HepG2 (cell line): Measurements from ENCODE around the gene NAALAD2. TPM values are rescaled to one million over a fixed set of nuclear protein-coding genes. Genes with fewer than 3 reads are reported as not detected.

Experiments used
- ATAC-seq: fragments of 200-7000 bp; cut with Tn5 transposase; 3 replicates; pipeline ENCODE4 v1.9.1; 2020; ENCODE audit warnings: mild to moderate bottlenecking, moderate library complexity
- BruUV-seq: library from RNA; stranded (reverse); fragments of 400-500 nt; replicated peaks from 2 replicates; lab custom pipeline; 2021; lab: Mats Ljungman, UMichigan
- CTCF ChIA-PET: fragments of 300-600 bp; formaldehyde crosslinking; extraction: SDS; loops from one replicate; lab custom pipeline; 2021; ENCODE audit warnings: low total read pairs, inconsistent platforms, low intra/inter-chr PET ratio; lab: Yijun Ruan, JAX
- POLR2A ChIA-PET: fragments of 350-600 bp; sonication (Branson Sonifier 250); formaldehyde crosslinking; loops from one replicate; lab custom pipeline; 2020; ENCODE audit warnings: antibody characterized with exemption, inconsistent platforms; lab: Yijun Ruan, JAX
- DNase-seq: peaks from one replicate; pipeline ENCODE4 v3.0.0-alpha.2; 2015; ENCODE audit warnings: low spot score
- FAIRE-seq: peaks from 3 replicates; lab custom pipeline; 2011; peaks lifted over from hg19 to GRCh38; lab: Jason Lieb, UNC
- H2AFZ ChIP-seq: one replicate; pipeline ENCODE4 v1.6.1; 2011; ENCODE audit warnings: low read length, inconsistent platforms
- H3K27ac ChIP-seq: fragments of 300-600 bp; 3 replicates; pipeline ENCODE4 v1.8.0; 2011; ENCODE audit warnings: mixed run types, mild to moderate bottlenecking, mixed read lengths, low read length, inconsistent platforms; ENCODE audit not compliant: insufficient read depth; ENCODE audit errors: extremely low read length
- H3K27me3 ChIP-seq, 2 experiments: fragments of 200-600 bp in 1 of 2; 2 replicates in 1 of 2; 3 replicates in 1 of 2; pipeline versions ENCODE4 v1.6.0 to v1.8.0; 2011; ENCODE audit warnings: low read length in 2 of 2, mild to moderate bottlenecking in 2 of 2, moderate library complexity in 2 of 2, inconsistent platforms in 1 of 2; ENCODE audit not compliant: insufficient read depth in 2 of 2, control insufficient read depth in 1 of 2
- H3K36me3 ChIP-seq, 2 experiments: fragments of 200-600 bp in 1 of 2; replicated peaks in 1 of 2; 2 replicates in 1 of 2; 3 replicates in 1 of 2; pipeline versions ENCODE4 v1.5.1 to v1.8.0; 2011; ENCODE audit warnings: low read length in 2 of 2, inconsistent platforms in 1 of 2; ENCODE audit not compliant: insufficient read depth in 2 of 2, control insufficient read depth in 1 of 2
- H3K4me1 ChIP-seq: 2 replicates; pipeline ENCODE4 v1.5.1; 2012; ENCODE audit warnings: low read length, inconsistent platforms; ENCODE audit not compliant: insufficient read depth
- H3K4me2 ChIP-seq: 2 replicates; pipeline ENCODE4 v1.6.0; 2011; ENCODE audit warnings: low read depth, low read length, inconsistent platforms
- H3K4me3 ChIP-seq, 3 experiments: fragments of 200-600 bp in 1 of 3; sonication (generic), shearing (Covaris generic) in 1 of 3; replicated peaks in 1 of 3; 2 replicates each; pipeline ENCODE4 v1.5.1; 2011 to 2016; ENCODE audit warnings: low read length in 3 of 3, inconsistent platforms in 2 of 3, low read depth in 2 of 3, mild to moderate bottlenecking in 2 of 3, control low read depth in 1 of 3, mixed read lengths in 1 of 3; ENCODE audit not compliant: insufficient read depth in 1 of 3
- H3K79me2 ChIP-seq: one replicate; pipeline ENCODE4 v1.6.1; 2011; ENCODE audit warnings: low read length, inconsistent platforms; ENCODE audit not compliant: insufficient read depth
- H3K9ac ChIP-seq: 2 replicates; pipeline ENCODE4 v1.6.0; 2011; ENCODE audit warnings: mild to moderate bottlenecking, low read depth, low read length, inconsistent platforms; ENCODE audit not compliant: insufficient read depth
- H3K9me3 ChIP-seq: 2 replicates; pipeline ENCODE4 v1.5.1; 2012; ENCODE audit warnings: mild to moderate bottlenecking, low read length
- H4K20me1 ChIP-seq: 2 replicates; pipeline ENCODE4 v1.6.0; 2011; ENCODE audit warnings: inconsistent platforms, mild to moderate bottlenecking, low read length, moderate library complexity; ENCODE audit not compliant: insufficient read depth
- ARID2 ChIP-seq: sonication (generic); formaldehyde crosslinking; IDR thresholded peaks from 2 replicates; pipeline ENCODE4 v1.8.1; 2022; ENCODE audit warnings: mild to moderate bottlenecking, missing genetic modification reagents, borderline replicate concordance
- ATF7 ChIP-seq, 2 experiments: fragments of 450-650 bp in 1 of 2; sonication (generic) in 1 of 2; formaldehyde crosslinking in 1 of 2; IDR thresholded peaks; 2 replicates each; pipeline versions ENCODE4 v1.4.0 to v1.6.1; 2016 to 2020; ENCODE audit warnings: antibody characterized with exemption in 1 of 2, mild to moderate bottlenecking in 1 of 2, missing genetic modification reagents in 1 of 2
- CHCHD3 ChIP-seq: sonication (generic); formaldehyde crosslinking; IDR thresholded peaks from 2 replicates; pipeline ENCODE4 v1.8.0; 2022; ENCODE audit warnings: mild to moderate bottlenecking, missing genetic modification reagents, moderate library complexity
- MEIS1 ChIP-seq: sonication (generic); formaldehyde crosslinking; IDR thresholded peaks from 2 replicates; pipeline ENCODE4 v1.9.0; 2021; ENCODE audit warnings: mild to moderate bottlenecking, missing genetic modification reagents, moderate library complexity, borderline replicate concordance
- NPAS2 ChIP-seq: sonication (generic); formaldehyde crosslinking; IDR thresholded peaks from 2 replicates; pipeline ENCODE4 v1.8.0; 2022; ENCODE audit warnings: mild to moderate bottlenecking, missing genetic modification reagents, borderline replicate concordance
- PITX1 ChIP-seq: sonication (generic); formaldehyde crosslinking; IDR thresholded peaks from 2 replicates; pipeline ENCODE4 v1.5.1; 2020; ENCODE audit warnings: mild to moderate bottlenecking, missing genetic modification reagents
- RARA ChIP-seq: IDR thresholded peaks from 2 replicates; pipeline ENCODE4 v1.6.1; 2016; ENCODE audit warnings: missing genetic modification reagents, missing compliant biosample characterization
- SMYD3 ChIP-seq: sonication (generic); formaldehyde crosslinking; IDR thresholded peaks from 2 replicates; pipeline ENCODE4 v1.8.1; 2023; ENCODE audit warnings: mild to moderate bottlenecking, missing genetic modification reagents
- SNRNP70 ChIP-seq: fragments of 200-400 bp; formaldehyde crosslinking; IDR thresholded peaks from 2 replicates; pipeline ENCODE4 v1.6.1; 2017; ENCODE audit warnings: mild to moderate bottlenecking, low read depth, low read length, moderate library complexity
- ZBTB7B ChIP-seq: sonication (generic); formaldehyde crosslinking; IDR thresholded peaks from 2 replicates; pipeline ENCODE4 v1.4.0; 2020; ENCODE audit warnings: missing genetic modification reagents
- ZFAT ChIP-seq: sonication (generic); formaldehyde crosslinking; conservative IDR thresholded peaks from 2 replicates; pipeline ENCODE4 v1.8.1; 2023; ENCODE audit warnings: missing genetic modification reagents, inconsistent platforms
- ZFP62 ChIP-seq: sonication (generic); formaldehyde crosslinking; IDR thresholded peaks from 2 replicates; pipeline ENCODE4 v1.4.0; 2020; ENCODE audit warnings: missing genetic modification reagents
- ZNF276 ChIP-seq: sonication (generic); formaldehyde crosslinking; IDR thresholded peaks from 2 replicates; pipeline ENCODE4 v1.4.0; 2020; ENCODE audit warnings: mild to moderate bottlenecking, low read depth, missing genetic modification reagents
- ZNF672 ChIP-seq: sonication (generic); formaldehyde crosslinking; IDR thresholded peaks from 2 replicates; pipeline ENCODE4 v1.8.1; 2022; ENCODE audit warnings: missing genetic modification reagents
- ZNF883 ChIP-seq: sonication (generic); formaldehyde crosslinking; IDR thresholded peaks from 2 replicates; pipeline ENCODE4 v1.5.1; 2020; ENCODE audit warnings: mild to moderate bottlenecking, missing genetic modification reagents; ENCODE audit errors: not compliant biosample characterization
- ZSCAN30 ChIP-seq: sonication (generic); formaldehyde crosslinking; IDR thresholded peaks from 2 replicates; pipeline ENCODE4 v1.5.0; 2020; ENCODE audit warnings: mild to moderate bottlenecking, missing genetic modification reagents
- WGBS: methylation state at CpG from one replicate; pipeline ENCODE4 v1.1.6; 2017; ENCODE audit warnings: low lambda C conversion rate; 5-methylcytosine and 5-hydroxymethylcytosine counted together
- in situ Hi-C: cut with HindIII; loops from 2 replicates; pipeline ENCODE4 v1.10.0; 2017; ENCODE audit warnings: low pct_unique_long_range_greater_than_20kb; ENCODE audit not compliant: extremely low pct_ligation_motif_present
- intact Hi-C: fragments of 100-400 bp; cut with micrococcal nuclease; formaldehyde crosslinking; loops from one replicate; pipeline ENCODE4 v1.10.0; 2022; ENCODE audit not compliant: unreplicated experiment
- polyA plus RNA-seq, 8 experiments: library from polyadenylated mRNA; depleted of rRNA in 3 of 8; stranded (reverse) in 7 of 8; unstranded in 1 of 8; fragments of >200 nt; fragmentation: Illumina TruSeq in 4 of 8; extraction: Trizol in 4 of 8; gene quantifications; 2 replicates each; pipeline versions ENCODE4 v1.2.1 to v1.2.3, GENCODE V29; 2011 to 2016; ENCODE audit warnings: low read depth in 4 of 8, missing spikeins in 1 of 8, mixed read lengths in 1 of 8; ENCODE audit not compliant: insufficient read depth in 1 of 8
- total RNA-seq, 5 experiments: library from RNA; depleted of rRNA; stranded (reverse); fragments of >200 nt; fragmentation: Illumina TruSeq; extraction: Trizol; gene quantifications; 2 replicates each; pipeline ENCODE4 v1.2.3, GENCODE V29; 2016; ENCODE audit warnings: low read depth in 1 of 5
- TF ChIP-seq, protein P1 (sequence below): IDR thresholded peaks from 2 replicates; pipeline ENCODE4 v1.6.1; 2016; ENCODE audit warnings: control low read depth
- TF ChIP-seq, protein P2 (sequence below): sonication (generic); formaldehyde crosslinking; IDR thresholded peaks from 2 replicates; pipeline ENCODE4 v1.5.1; 2020; ENCODE audit warnings: missing genetic modification reagents, mild to moderate bottlenecking, borderline replicate concordance

Gene NAALAD2
- total and polyA plus RNA-seq, 2 of the 13 experiments (the other 11 are each of a cell fraction or from before 2014, with no cell fraction given) = 8.0 to 8.9 TPM

- no peaks in the 10 kb centered on the region for H4K20me1 ChIP-seq
- 91% methylated on average over 1 of the region's 1 CpG for WGBS
- no peaks in the 10 kb centered on the region for H3K4me1 ChIP-seq
- H3K27me3 ChIP-seq = no peaks in the 10 kb centered on the region
- DNase-seq = no peak
- intact Hi-C loops = no loop called here
- in situ Hi-C loops = no loop called here
- H3K79me2 ChIP-seq = no peaks in the 10 kb centered on the region
- no TSS peak for BruUV-seq
- no peak for ATAC-seq
- POLR2A ChIA-PET = no interaction called here
- H3K27ac ChIP-seq = no peak overlapping the region
- TF ChIP-seq, protein P1, sequence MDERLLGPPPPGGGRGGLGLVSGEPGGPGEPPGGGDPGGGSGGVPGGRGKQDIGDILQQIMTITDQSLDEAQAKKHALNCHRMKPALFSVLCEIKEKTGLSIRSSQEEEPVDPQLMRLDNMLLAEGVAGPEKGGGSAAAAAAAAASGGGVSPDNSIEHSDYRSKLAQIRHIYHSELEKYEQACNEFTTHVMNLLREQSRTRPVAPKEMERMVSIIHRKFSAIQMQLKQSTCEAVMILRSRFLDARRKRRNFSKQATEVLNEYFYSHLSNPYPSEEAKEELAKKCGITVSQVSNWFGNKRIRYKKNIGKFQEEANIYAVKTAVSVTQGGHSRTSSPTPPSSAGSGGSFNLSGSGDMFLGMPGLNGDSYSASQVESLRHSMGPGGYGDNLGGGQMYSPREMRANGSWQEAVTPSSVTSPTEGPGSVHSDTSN (CRISPR knock-in tag) = no peak
- TF ChIP-seq PITX1 (CRISPR knock-in tag) = no peak
- TF ChIP-seq RARA = no peak
- no peak for TF ChIP-seq ARID2
- TF ChIP-seq ZNF276 (CRISPR knock-in tag) = no peak
- no peak for TF ChIP-seq CHCHD3 (CRISPR knock-in tag)
- no peak for TF ChIP-seq ZNF883
- no peak for TF ChIP-seq MEIS1
- no peak for TF ChIP-seq ZNF672 (CRISPR knock-in tag)
- TF ChIP-seq SMYD3 (CRISPR knock-in tag) = no peak
- TF ChIP-seq SNRNP70 = no peak
- TF ChIP-seq ATF7 (IDR thresholded peaks at IDR 0.05) = no peak
- TF ChIP-seq ATF7 (CRISPR knock-in tag; IDR thresholded peaks at IDR 0.05) = no peak
- TF ChIP-seq NPAS2 (CRISPR knock-in tag) = no peak
- TF ChIP-seq, protein P2, sequence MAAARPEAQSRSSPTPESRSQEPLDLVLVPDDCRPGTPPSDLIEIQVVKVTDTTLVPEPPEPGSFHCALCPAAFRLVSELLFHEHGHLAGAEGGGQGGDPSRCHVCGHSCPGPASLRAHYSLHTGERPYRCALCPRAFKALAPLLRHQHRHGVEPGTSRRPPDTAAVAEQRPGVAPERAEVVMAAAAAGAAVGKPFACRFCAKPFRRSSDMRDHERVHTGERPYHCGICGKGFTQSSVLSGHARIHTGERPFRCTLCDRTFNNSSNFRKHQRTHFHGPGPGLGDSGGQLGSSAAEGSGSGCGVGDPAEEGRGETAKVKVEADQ (CRISPR knock-in tag) = no peak
- no peak for TF ChIP-seq ZFP62 (CRISPR knock-in tag)
- no peak for TF ChIP-seq ZFAT
- no peak for TF ChIP-seq ZBTB7B (CRISPR knock-in tag)
- no peak for TF ChIP-seq ZSCAN30 (CRISPR knock-in tag)
- no peak overlapping the region for H3K4me2 ChIP-seq
- H3K36me3 ChIP-seq = no peaks in the 10 kb centered on the region; a peak in 1 of 5 replicates
- no peaks in the 10 kb centered on the region for H3K9me3 ChIP-seq
- H3K9ac ChIP-seq = no peak overlapping the region
- no peak overlapping the region for H3K4me3 ChIP-seq
- CTCF ChIA-PET = no interaction called here
- FAIRE-seq = no peak
- no peak overlapping the region for H2AFZ ChIP-seq
Measured at GRCh38 chr11:90148900-90149299, 14.4 kb downstream of the NAALAD2 start.
